GM18951 (cell line): Measurements from ENCODE around the gene MACROD2.

Source experiments
- POLR2A ChIP-seq: IDR thresholded peaks from 4 replicates; pipeline ENCODE4 v1.6.1; 2011; ENCODE audit warnings: mild to moderate bottlenecking; ENCODE audit not compliant: insufficient read length, insufficient read depth; ENCODE audit errors: extremely low read depth
- in situ Hi-C: fragments of 300-500 bp; cut with MboI; formaldehyde crosslinking; loops from one replicate; pipeline ENCODE4 v1.12.0; 2022; ENCODE audit warnings: low sequenced_read_pairs, mixed read lengths, inconsistent platforms; ENCODE audit not compliant: unreplicated experiment

The MACROD2 gene

GRCh38 chr20:15317546-15318232, 1322.4 kb downstream of the MACROD2 start:
- in situ Hi-C loops: no loop called here
- TF ChIP-seq POLR2A: no peak

GRCh38 chr20:15318682-15319081, 1323.4 kb downstream of the MACROD2 start:
- in situ Hi-C loops: no loop called here
- no peak for TF ChIP-seq POLR2A

GRCh38 chr20:15319439-15319838, 1324.1 kb downstream of the MACROD2 start:
- in situ Hi-C loops: no loop called here
- TF ChIP-seq POLR2A: no peak

GRCh38 chr20:15320941-15321340, 1325.6 kb downstream of the MACROD2 start:
- TF ChIP-seq POLR2A: no peak
- in situ Hi-C loops: no loop called here

- in situ Hi-C loops: no loop called here
- no peak for TF ChIP-seq POLR2A
Observed at GRCh38 chr20:15327123-15327522, 1331.8 kb downstream of the MACROD2 start.

- in situ Hi-C loops: no loop called here
Observed at GRCh38 chr20:15328084-15328483, 1332.8 kb downstream of the MACROD2 start.

GRCh38 chr20:15332711-15333160, 1337.4 kb downstream of the MACROD2 start:
- TF ChIP-seq POLR2A: no peak
- in situ Hi-C loops: no loop called here

More at GRCh38 chr20:15328084-15328483, 1332.8 kb downstream of the MACROD2 start:
- no peak for TF ChIP-seq POLR2A

GRCh38 chr20:15333170-15333569, 1337.9 kb downstream of the MACROD2 start:
- TF ChIP-seq POLR2A: no peak
- in situ Hi-C loops: no loop called here

- no peak for TF ChIP-seq POLR2A
- in situ Hi-C loops: no loop called here
Observed at GRCh38 chr20:15336011-15336410, 1340.7 kb downstream of the MACROD2 start.

GRCh38 chr20:15336536-15336935, 1341.2 kb downstream of the MACROD2 start:
- in situ Hi-C loops: no loop called here
- TF ChIP-seq POLR2A: no peak

- TF ChIP-seq POLR2A: no peak
- in situ Hi-C loops: no loop called here
Observed at GRCh38 chr20:15339264-15339663, 1343.9 kb downstream of the MACROD2 start.

GRCh38 chr20:15342991-15343523, 1347.7 kb downstream of the MACROD2 start:
- TF ChIP-seq POLR2A: no peak
- in situ Hi-C loops: no loop called here

- in situ Hi-C loops: no loop called here
Observed at GRCh38 chr20:15345287-15345686, 1350.0 kb downstream of the MACROD2 start.

GRCh38 chr20:15346657-15347280, 1351.5 kb downstream of the MACROD2 start:
- TF ChIP-seq POLR2A: no peak
- in situ Hi-C loops: no loop called here

More at GRCh38 chr20:15345287-15345686, 1350.0 kb downstream of the MACROD2 start:
- TF ChIP-seq POLR2A: no peak

GRCh38 chr20:15359056-15359455, 1363.7 kb downstream of the MACROD2 start:
- TF ChIP-seq POLR2A: no peak
- in situ Hi-C loops: no loop called here
